ENCODE data around the gene USP37. TPM values are rescaled to one million over a fixed set of nuclear protein-coding genes. Genes with fewer than 3 reads are reported as not detected.

Gene USP37
- total RNA-seq, 1 experiment from 2014 or later = 16.4 TPM

- ChIA-PET POLR2A (no interaction called here), CTCF (interaction anchor here (1.3 kb wide), 2 partner anchors 8 to 52 kb away, joined by 3 read pairs; no protein-coding TSS in a partner anchor)
- no peak for TF ChIP-seq CTCF (IDR thresholded peaks at IDR 0.05; ENCODE audit: unreplicated experiment)
- H3K9me3 Mint-ChIP-seq (ENCODE audit: unreplicated experiment) = no peaks in the 10 kb centered on the region
- no TSS peak for BruUV-seq (replicated peaks)
- H3K4me1 Mint-ChIP-seq (ENCODE audit: insufficient read depth, unreplicated experiment) = no peaks in the 10 kb centered on the region
- intact Hi-C loops (cut with micrococcal nuclease) = no loop called here
- DNase-seq (ENCODE audit: unreplicated experiment) = no peak
- no peaks in the 10 kb centered on the region for H3K27me3 Mint-ChIP-seq (ENCODE audit: insufficient read depth, unreplicated experiment)
- peaks cover 86% of the 10 kb centered on the region for H3K36me3 Mint-ChIP-seq (ENCODE audit: insufficient read depth, unreplicated experiment)
- H3K4me3 Mint-ChIP-seq (ENCODE audit: unreplicated experiment) = no peak overlapping the region
- no peak overlapping the region for H3K27ac Mint-ChIP-seq (ENCODE audit: low read depth, unreplicated experiment)
Measured at GRCh38 chr2:218458598-218458997, 109.6 kb downstream of the USP37 start.

- intact Hi-C loops (cut with micrococcal nuclease) = no loop called here
- no peak overlapping the region for H3K27ac Mint-ChIP-seq (ENCODE audit: low read depth, unreplicated experiment)
- ChIA-PET CTCF (interaction anchor here (0.6 to 3.0 kb wide), 2 partner anchors 9 to 120 kb away, joined by 4 to 11 read pairs; no protein-coding TSS in a partner anchor), POLR2A (no interaction called here)
- no peaks in the 10 kb centered on the region for H3K27me3 Mint-ChIP-seq (ENCODE audit: insufficient read depth, unreplicated experiment)
- H3K4me3 Mint-ChIP-seq (ENCODE audit: unreplicated experiment) = no peak overlapping the region
- no peaks in the 10 kb centered on the region for H3K4me1 Mint-ChIP-seq (ENCODE audit: insufficient read depth, unreplicated experiment)
- BruUV-seq (replicated peaks) = no TSS peak
- TF ChIP-seq CTCF (IDR thresholded peaks at IDR 0.05; ENCODE audit: unreplicated experiment) = no peak
- H3K9me3 Mint-ChIP-seq (ENCODE audit: unreplicated experiment) = no peaks in the 10 kb centered on the region
- H3K36me3 Mint-ChIP-seq (ENCODE audit: insufficient read depth, unreplicated experiment) = peaks cover 79% of the 10 kb centered on the region
- DNase-seq (ENCODE audit: unreplicated experiment) = no peak
Measured at GRCh38 chr2:218456849-218457248, 111.3 kb downstream of the USP37 start.

- no peak for TF ChIP-seq CTCF (IDR thresholded peaks at IDR 0.05; ENCODE audit: unreplicated experiment)
- H3K9me3 Mint-ChIP-seq (ENCODE audit: unreplicated experiment) = no peaks in the 10 kb centered on the region
- peaks cover 6% of the 10 kb centered on the region for H3K4me1 Mint-ChIP-seq (ENCODE audit: insufficient read depth, unreplicated experiment)
- BruUV-seq (replicated peaks) = no TSS peak
- no peak overlapping the region for H3K4me3 Mint-ChIP-seq (ENCODE audit: unreplicated experiment)
- H3K27me3 Mint-ChIP-seq (ENCODE audit: insufficient read depth, unreplicated experiment) = no peaks in the 10 kb centered on the region
- POLR2A ChIA-PET = no interaction called here
- peaks cover 63% of the 10 kb centered on the region for H3K36me3 Mint-ChIP-seq (ENCODE audit: insufficient read depth, unreplicated experiment)
- no peak overlapping the region for H3K27ac Mint-ChIP-seq (ENCODE audit: low read depth, unreplicated experiment)
- intact Hi-C loops (cut with micrococcal nuclease) = no loop called here
- DNase-seq (ENCODE audit: unreplicated experiment) = no peak
- CTCF ChIA-PET = interaction anchor here (1.2 to 2.0 kb wide), 2 partner anchors 14 to 32 kb away, joined by 4 to 12 read pairs; no protein-coding TSS in a partner anchor
Measured at GRCh38 chr2:218452079-218452478, 116.1 kb downstream of the USP37 start.

GRCh38 chr2:218448934-218449333, 119.2 kb downstream of the USP37 start:
- no peak overlapping the region for H3K4me3 Mint-ChIP-seq (ENCODE audit: unreplicated experiment)
- BruUV-seq (replicated peaks) = no TSS peak
- H3K9me3 Mint-ChIP-seq (ENCODE audit: unreplicated experiment) = no peaks in the 10 kb centered on the region
- H3K4me1 Mint-ChIP-seq (ENCODE audit: insufficient read depth, unreplicated experiment) = peaks cover 6% of the 10 kb centered on the region
- peak; percentile 69 for DNase-seq (ENCODE audit: unreplicated experiment)
- H3K36me3 Mint-ChIP-seq (ENCODE audit: insufficient read depth, unreplicated experiment) = peaks cover 34% of the 10 kb centered on the region
- CTCF ChIA-PET = interaction anchor here (0.7 kb wide), 1 partner anchor 182 kb away, joined by 3 read pairs; no protein-coding TSS in a partner anchor
- POLR2A ChIA-PET = no interaction called here
- no peak for TF ChIP-seq CTCF (IDR thresholded peaks at IDR 0.05; ENCODE audit: unreplicated experiment)
- H3K27me3 Mint-ChIP-seq (ENCODE audit: insufficient read depth, unreplicated experiment) = no peaks in the 10 kb centered on the region
- no peak overlapping the region for H3K27ac Mint-ChIP-seq (ENCODE audit: low read depth, unreplicated experiment)
- intact Hi-C loops (cut with micrococcal nuclease) = loop anchor here (5.0 kb wide), 1 partner anchor 42 kb away; no protein-coding TSS in a partner anchor
